Neural progenitor cell (in vitro differentiated cells): ENCODE measurements around the gene MSRB1.

Experiments used
- EZH2 ChIP-seq: fragments of 200-600 bp; sonication (generic); IDR thresholded peaks from 2 replicates; pipeline ENCODE4 v1.6.1; 2017; ENCODE audit warnings: antibody characterized with exemption, mild to moderate bottlenecking, moderate library complexity
- TF ChIP-seq, protein P1 (sequence below): fragments of 200-600 bp; sonication (generic); IDR thresholded peaks from 2 replicates; pipeline ENCODE4 v1.5.1; 2017; ENCODE audit warnings: antibody characterized with exemption, mild to moderate bottlenecking

DNA sequence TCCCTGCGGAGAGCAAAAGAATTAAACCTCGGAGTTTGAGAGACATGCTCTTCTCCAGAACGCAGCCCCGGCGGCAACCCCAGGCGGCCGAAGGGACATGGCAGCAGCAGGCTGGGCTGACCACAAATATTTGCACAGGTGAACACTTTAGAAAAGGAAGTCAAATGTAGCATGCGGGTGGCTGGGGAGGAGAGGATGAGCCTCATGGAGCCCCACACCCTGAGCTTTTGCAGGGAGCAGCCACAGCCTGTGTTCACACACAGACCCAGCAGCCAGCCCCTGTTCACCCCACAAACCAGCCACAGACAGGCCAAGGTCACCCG, 42.6 kb downstream of the MSRB1 start:
- no peak for TF ChIP-seq EZH2
- TF ChIP-seq, protein P1, sequence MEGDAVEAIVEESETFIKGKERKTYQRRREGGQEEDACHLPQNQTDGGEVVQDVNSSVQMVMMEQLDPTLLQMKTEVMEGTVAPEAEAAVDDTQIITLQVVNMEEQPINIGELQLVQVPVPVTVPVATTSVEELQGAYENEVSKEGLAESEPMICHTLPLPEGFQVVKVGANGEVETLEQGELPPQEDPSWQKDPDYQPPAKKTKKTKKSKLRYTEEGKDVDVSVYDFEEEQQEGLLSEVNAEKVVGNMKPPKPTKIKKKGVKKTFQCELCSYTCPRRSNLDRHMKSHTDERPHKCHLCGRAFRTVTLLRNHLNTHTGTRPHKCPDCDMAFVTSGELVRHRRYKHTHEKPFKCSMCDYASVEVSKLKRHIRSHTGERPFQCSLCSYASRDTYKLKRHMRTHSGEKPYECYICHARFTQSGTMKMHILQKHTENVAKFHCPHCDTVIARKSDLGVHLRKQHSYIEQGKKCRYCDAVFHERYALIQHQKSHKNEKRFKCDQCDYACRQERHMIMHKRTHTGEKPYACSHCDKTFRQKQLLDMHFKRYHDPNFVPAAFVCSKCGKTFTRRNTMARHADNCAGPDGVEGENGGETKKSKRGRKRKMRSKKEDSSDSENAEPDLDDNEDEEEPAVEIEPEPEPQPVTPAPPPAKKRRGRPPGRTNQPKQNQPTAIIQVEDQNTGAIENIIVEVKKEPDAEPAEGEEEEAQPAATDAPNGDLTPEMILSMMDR = no peak
